EL (cell line): ENCODE measurements around the gene KNDC1.
"Not testable (repeated sequence)": the region's sequence is repeated elsewhere in the genome, so short reads cannot be mapped to it uniquely, and the experiment has no call there.

Experiments
- DNase-seq: peaks from one replicate; pipeline ENCODE4 v3.0.0-alpha.2; 2016

The KNDC1 gene

DNA sequence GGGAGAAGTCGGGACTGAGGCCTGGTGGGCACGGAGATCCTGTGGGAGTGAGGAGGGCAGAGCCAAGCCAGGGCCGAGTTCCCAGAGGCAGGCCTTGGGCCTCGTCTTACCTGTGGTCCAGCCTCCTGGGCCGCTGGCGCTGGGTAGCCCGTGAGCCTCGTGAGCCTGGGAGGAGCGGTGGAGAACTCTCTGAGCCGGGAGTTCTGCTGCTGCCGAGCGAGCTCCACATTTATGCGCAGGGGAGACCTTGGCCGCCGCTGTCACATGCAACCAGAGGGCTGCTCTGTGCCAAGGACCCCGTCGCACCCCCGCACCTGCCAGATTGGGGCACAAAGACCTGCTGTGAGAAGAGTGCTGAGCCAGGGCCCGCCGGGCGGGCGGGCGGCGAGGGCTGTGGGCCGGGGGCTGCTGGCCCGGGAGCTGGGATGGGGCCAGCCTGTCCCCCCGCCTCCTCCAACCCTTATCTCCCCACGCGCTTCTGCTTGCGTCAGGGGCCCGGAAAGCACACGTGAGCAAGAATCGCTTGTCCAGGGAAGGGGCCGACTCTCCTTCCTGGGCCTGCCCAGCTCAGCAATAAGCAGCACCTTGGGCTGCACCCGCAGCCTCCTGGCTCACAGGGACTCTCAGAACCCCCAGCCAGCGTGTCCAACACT is 87.8 kb downstream of the KNDC1 start:
- no peak for DNase-seq

- no peak for DNase-seq
These were observed 88.3 kb downstream of the KNDC1 start for GRCh38 chr10:133248334-133248715.

DNA sequence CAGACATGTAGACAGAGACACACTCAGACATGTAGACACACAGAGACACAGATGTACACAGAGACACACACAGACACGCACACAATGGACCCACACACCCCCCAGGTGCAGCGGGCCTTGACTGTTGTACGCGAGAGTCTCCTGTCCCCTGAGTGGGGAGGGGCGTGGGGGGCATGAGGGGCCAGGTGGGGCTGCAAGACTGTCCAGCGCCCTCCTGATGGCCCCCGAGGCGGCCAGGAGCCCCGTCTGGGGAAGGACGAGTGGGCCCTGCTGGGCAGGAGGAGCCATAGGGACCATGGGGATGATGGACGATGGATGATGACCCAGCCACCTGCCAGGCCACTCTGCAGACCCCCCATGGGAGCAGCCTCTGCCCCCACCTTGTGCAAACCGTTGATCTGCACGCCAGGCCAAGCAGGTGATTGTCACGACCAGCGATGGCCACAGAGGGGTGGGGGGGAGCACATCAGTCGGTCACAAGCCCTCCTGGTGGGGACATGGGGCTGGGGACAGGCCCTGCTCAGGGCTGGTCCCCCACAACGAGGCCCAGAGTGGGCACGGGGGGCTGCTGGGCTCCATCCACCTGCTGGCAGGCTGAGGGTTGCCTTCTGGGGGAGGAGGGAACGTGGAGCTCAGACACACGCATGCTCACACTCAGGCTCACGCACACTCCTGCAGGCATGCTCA is 89.2 kb downstream of the KNDC1 start:
- no peak for DNase-seq

- no peak for DNase-seq
These were observed 90.1 kb downstream of the KNDC1 start for GRCh38 chr10:133249975-133250754.

DNA sequence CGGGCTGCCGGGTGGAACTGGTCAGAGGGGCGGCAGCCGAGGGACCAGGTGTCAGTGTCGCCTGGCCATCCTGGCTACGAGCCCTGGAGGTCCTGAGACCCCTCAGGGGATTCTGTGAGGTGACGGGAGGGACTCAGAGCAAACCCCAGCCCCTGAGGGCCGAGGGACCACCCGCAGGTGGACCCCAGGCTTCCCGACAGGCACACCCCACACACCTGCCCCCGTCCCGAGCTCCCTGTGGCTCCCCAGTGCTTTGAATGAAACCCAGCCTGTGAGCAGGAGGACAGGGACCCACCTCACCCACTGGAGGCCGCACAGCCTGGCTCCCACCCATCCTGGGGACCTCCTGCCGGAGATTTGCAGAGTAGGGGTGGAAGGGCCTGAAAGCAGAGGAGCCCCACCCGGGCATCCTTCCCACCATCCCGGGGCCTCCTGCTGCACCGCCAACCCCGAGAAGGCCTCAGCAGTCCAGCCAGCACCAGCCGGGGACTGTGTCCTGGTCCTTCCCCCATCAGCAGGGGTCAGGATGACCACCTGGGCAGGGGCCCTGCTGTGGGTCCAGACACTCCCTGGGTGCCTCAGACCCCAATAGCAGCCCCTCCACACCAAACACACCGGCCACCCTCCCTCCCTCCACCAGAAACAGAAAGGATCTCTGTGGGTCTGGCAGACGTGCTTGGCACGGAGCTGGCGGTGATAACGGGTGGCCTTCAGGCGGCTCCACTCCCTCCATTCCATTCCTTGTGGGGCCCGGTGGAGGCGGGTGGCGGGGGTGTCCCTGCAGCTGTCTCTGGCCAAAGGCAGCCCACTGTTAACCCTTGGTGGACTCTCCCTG is 91.6 kb downstream of the KNDC1 start:
- DNase-seq, result no peak

DNA sequence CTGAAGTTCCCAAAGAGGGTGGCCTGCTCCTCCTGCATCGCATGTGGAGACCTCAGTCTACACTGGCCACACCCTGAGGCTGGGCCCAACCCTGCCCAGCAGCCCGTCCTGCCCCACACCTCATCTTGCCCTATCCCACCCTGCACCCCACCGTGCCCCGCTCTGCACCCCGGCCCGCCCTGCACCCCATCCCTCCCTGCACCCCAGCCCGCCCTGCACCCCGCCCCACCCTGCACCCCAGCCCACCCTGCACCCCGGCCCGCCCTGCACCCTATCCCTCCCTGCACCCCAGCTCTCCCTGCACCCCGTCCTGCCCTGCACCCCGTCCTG is 92.2 kb downstream of the KNDC1 start:
- DNase-seq, result no peak

GRCh38 chr10:133253361-133253955 is 93.4 kb downstream of the KNDC1 start:
- DNase-seq, result no peak

GRCh38 chr10:133254421-133255120 is 94.6 kb downstream of the KNDC1 start:
- no peak for DNase-seq

DNA sequence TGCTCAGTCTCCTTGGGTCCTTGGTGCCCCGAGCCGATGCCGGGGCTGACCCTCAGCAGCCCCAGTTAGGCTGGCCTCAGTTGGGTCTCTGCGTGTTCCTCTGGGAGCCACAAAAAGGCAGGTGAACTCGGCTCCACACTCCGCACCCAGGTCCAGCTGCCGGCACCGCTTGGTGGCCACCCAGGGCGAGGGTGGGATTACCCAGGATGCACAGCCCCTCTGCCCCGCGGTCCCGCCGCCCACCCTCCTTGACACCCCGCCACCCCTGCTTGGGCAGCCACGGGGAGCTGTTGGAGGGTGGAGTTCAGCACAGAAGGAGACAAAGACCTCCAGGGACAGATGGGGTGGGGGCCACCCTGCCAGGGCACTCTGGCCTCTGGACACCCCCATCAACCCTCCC is 95.3 kb downstream of the KNDC1 start:
- DNase-seq, result no peak

DNA sequence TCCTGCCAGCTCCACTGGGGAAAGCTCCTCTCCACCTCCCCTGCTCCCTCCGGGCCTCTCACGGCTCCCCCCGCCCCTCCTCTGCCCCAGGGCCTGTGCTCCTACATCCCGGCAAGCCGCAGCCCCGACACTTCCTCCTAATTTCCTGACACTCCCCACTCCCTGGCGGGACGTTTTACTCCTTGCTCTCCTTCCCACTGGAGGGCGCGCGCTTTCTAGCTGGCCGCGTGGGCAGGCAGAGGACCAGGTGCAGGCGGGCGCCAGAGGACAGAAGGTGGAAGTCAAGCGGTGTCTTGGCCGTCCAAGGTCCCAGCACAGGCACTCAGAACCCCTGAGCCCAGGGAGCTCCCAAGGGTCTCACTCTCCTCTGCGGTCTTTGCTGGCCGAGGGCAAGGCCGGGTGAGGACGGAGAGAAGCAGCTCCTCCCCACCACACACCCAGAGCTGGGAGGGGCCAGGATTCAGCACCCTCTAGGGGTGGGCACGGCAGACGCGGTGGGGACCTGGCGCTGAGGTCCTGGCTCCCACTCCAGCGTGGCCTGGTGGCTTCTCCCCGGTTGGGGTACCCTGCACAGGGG is 97.6 kb downstream of the KNDC1 start:
- DNase-seq, result no peak

- DNase-seq, result no peak
These were observed 98.2 kb downstream of the KNDC1 start for GRCh38 chr10:133258066-133258817.

- peak; percentile 100 for DNase-seq
These were observed 99.0 kb downstream of the KNDC1 start for GRCh38 chr10:133258818-133259601.

DNA sequence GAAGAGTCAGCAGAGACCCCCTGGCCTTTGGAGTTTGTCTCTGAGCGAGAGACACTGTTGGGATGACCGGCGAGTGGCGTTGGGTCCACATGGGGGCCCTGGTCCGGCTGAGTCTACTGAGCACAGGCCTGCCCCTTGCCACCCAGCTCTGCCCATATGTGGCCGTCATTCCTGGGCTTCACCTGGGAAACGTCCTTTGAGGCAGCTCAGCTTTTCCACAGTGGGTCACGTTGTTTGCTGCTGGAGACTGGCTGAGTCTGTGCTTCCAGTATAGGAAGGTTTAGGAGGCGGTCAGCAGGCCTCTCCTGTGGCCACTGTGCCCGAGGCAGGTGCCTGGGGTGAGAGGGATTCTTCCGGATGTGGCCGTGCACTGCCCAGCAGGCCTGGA is 99.6 kb downstream of the KNDC1 start:
- no peak for DNase-seq

GRCh38 chr10:133260895-133261725 is 101.1 kb downstream of the KNDC1 start:
- DNase-seq, result peak; percentile 38

DNA sequence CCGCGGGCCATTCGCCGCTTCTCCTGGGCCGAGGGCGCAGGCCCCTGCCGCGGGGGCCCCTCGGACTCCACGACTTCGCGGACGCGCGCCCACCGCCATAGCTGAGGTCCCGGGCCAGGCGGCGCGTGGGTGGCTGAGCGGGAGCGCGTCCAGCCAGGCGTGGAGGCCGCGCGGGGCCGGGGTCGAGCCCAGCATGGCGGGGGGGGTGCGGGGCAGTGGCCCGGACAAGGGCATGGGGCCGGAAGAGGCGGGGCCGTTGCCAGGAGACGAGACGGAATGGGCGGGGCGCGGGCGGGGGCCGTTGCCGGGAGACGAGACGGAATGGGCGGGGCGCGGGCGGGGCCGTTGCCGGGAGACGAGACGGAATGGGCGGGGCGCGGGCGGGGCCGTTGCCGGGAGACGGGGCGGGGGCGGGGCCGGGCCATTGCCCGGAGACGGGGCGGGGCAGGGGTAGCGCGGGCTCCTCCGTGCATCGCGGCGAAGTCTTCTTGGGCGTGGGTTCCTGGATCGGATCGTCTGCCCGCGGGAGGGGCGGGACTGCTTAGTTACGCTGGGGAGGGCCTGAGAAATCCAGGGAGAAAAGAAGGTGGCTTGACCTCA is 101.8 kb downstream of the KNDC1 start:
- DNase-seq, result peak; percentile 62

GRCh38 chr10:133262696-133263095 is 102.7 kb downstream of the KNDC1 start:
- DNase-seq, result no peak

DNA sequence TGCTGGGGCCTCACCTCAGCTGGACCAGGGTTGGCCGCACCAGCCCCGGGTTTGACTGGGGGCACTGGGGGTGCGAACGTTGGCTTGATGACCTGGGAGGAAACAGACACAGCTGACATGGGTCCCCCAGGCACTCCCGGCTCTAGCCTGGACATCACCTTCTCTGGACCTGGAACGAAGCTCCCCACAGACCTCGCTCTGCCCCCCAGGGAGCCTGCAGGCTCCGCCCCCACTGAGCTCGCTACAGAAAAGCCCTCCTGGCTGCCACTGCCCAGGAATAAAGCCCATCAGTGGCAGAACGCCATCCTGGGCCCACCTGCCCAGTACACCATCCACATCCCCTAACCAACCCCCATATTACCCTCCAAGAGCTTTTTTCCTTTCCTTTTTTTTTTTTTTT is 103.7 kb downstream of the KNDC1 start:
- DNase-seq, result no peak

DNA sequence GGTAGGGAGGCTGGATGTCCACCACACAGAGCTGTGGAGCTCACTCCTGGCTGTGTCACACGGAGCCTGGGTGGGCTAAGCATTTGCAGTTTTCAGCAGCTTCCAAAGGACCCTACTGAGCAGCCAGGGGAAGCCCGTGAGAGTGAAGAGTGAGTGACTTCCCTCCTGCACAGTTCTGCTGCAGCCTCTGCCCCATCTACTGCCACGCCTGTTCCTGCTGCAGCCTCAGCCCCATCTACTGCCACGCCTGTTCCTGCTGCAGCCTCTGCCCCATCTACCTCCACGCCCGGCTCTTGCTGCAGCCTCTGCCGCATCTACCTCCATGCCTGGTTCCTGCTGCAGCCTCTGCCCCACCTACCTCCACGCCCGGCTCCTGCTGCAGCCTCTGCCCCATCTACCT is 104.4 kb downstream of the KNDC1 start:
- DNase-seq, result no peak

- not testable (repeated sequence) for DNase-seq
These were observed 105.0 kb downstream of the KNDC1 start for GRCh38 chr10:133265052-133265451.
